Measurements from ENCODE around the gene OR4N2. TPM values are rescaled to one million over a fixed set of nuclear protein-coding genes. Genes with fewer than 3 reads are reported as not detected.

OR4N2 gene
- total RNA-seq: not detected in 2 replicates

GRCh38 chr14:19803470-19803869, at the start of gene OR4N2:
Gene OR4N2, plus strand, starts transcription at chr14:19803770. Its CDS starts 23,679 bp downstream, at chr14:19827449.

GRCh38 chr14:19773204-19773603, 30.4 kb upstream of the OR4N2 start, which contains the start of gene OR4M1:
Gene OR4M1, plus strand, starts transcription at chr14:19773504. Its CDS starts 6,819 bp downstream, at chr14:19780323.

GRCh38 chr14:19874842-19875241, 71.3 kb downstream of the OR4N2 start, which contains the start of gene OR4K2:
Gene OR4K2, plus strand, starts transcription at chr14:19875142. Its CDS starts 1,126 bp downstream, at chr14:19876268.

Other genes starting within 250 kb of the OR4N2 start
- not detected in 2 replicates for gene OR11H2, start 89.9 kb upstream of the OR4N2 start, total RNA-seq
- gene OR4Q3, start 60.2 kb upstream of the OR4N2 start, total RNA-seq: not detected in 2 replicates
- not detected in 2 replicates for gene OR4M1, start 30.3 kb upstream of the OR4N2 start, total RNA-seq
- not detected in 2 replicates for gene OR4K2, start 71.4 kb downstream of the OR4N2 start, total RNA-seq
- gene OR4K5, start 116.8 kb downstream of the OR4N2 start, total RNA-seq: not detected in 2 replicates
- not detected in 2 replicates for gene OR4K1, start 127.1 kb downstream of the OR4N2 start, total RNA-seq
- not detected in 2 replicates for gene OR4K15, start 171.8 kb downstream of the OR4N2 start, total RNA-seq
- not detected in 2 replicates for gene OR4Q2, start 198.4 kb downstream of the OR4N2 start, total RNA-seq
- gene OR4K14, start 215.5 kb downstream of the OR4N2 start, total RNA-seq: not detected in 2 replicates
- not detected in 2 replicates for gene OR4K13, start 232.3 kb downstream of the OR4N2 start, total RNA-seq

Data from tracheal epithelial cell (primary cell).